Keratinocyte (primary cell): ENCODE measurements around the gene CWC22. TPM values are rescaled to one million over a fixed set of nuclear protein-coding genes. Genes with fewer than 3 reads are reported as not detected.

Source experiments
- DNase-seq: peaks from one replicate; pipeline ENCODE4 v3.0.0-alpha.2; 2011; ENCODE audit warnings: low read depth, missing footprints, low spot score
- FAIRE-seq: peaks from 2 replicates; lab custom pipeline; 2011; peaks lifted over from hg19 to GRCh38; lab: Jason Lieb, UNC
- H2AFZ ChIP-seq: 2 replicates; pipeline ENCODE4 v1.6.0; 2012; ENCODE audit warnings: low read length, control low read depth, inconsistent platforms; ENCODE audit not compliant: control insufficient read depth
- H3K27ac ChIP-seq: 2 replicates; pipeline ENCODE4 v1.5.1; 2011; ENCODE audit warnings: low read length; ENCODE audit not compliant: control insufficient read depth, insufficient read depth
- H3K27me3 ChIP-seq: 3 replicates; pipeline ENCODE4 v1.6.0; 2011; ENCODE audit warnings: low read length; ENCODE audit not compliant: control insufficient read depth, insufficient read depth; ENCODE audit errors: extremely low read depth
- H3K36me3 ChIP-seq, 2 experiments: 2 replicates in 1 of 2; 3 replicates in 1 of 2; pipeline ENCODE4 v1.5.1; 2011; ENCODE audit warnings: low read length in 2 of 2, mild to moderate bottlenecking in 1 of 2; ENCODE audit not compliant: control insufficient read depth in 2 of 2, insufficient read depth in 2 of 2; ENCODE audit errors: extremely low read depth in 1 of 2
- H3K4me1 ChIP-seq: 3 replicates; pipeline ENCODE4 v1.5.1; 2011; ENCODE audit warnings: low read length; ENCODE audit not compliant: control insufficient read depth, insufficient read depth; ENCODE audit errors: extremely low read depth
- H3K4me2 ChIP-seq: 3 replicates; pipeline ENCODE4 v1.6.0; 2011; ENCODE audit warnings: low read depth, low read length; ENCODE audit not compliant: control insufficient read depth, insufficient read depth; ENCODE audit errors: extremely low read depth
- H3K4me3 ChIP-seq, 3 experiments: fragments of 200-600 bp in 1 of 3; sonication (generic) in 1 of 3; 2 replicates in 2 of 3; 3 replicates in 1 of 3; pipeline ENCODE4 v1.5.1; 2011 to 2016; ENCODE audit warnings: low read length in 3 of 3, mild to moderate bottlenecking in 3 of 3, control low read depth in 2 of 3, inconsistent platforms in 1 of 3, low read depth in 1 of 3, mixed read lengths in 1 of 3, mixed run types in 1 of 3, moderate library complexity in 1 of 3; ENCODE audit not compliant: control insufficient read depth in 2 of 3, insufficient read depth in 2 of 3; ENCODE audit errors: extremely low read depth in 1 of 3
- H3K79me2 ChIP-seq: 2 replicates; pipeline ENCODE4 v1.6.0; 2012; ENCODE audit warnings: low read length; ENCODE audit not compliant: control insufficient read depth, insufficient read depth
- H3K9ac ChIP-seq: 3 replicates; pipeline ENCODE4 v1.6.0; 2011; ENCODE audit warnings: low read length; ENCODE audit not compliant: control insufficient read depth, insufficient read depth; ENCODE audit errors: extremely low read depth
- H3K9me1 ChIP-seq: 3 replicates; pipeline ENCODE4 v1.6.0; 2011; ENCODE audit warnings: low read length; ENCODE audit not compliant: control insufficient read depth, insufficient read depth; ENCODE audit errors: extremely low read depth
- H3K9me3 ChIP-seq: 2 replicates; pipeline ENCODE4 v1.5.1; 2012; ENCODE audit warnings: low read depth, low read length; ENCODE audit not compliant: control insufficient read depth
- H4K20me1 ChIP-seq: 3 replicates; pipeline ENCODE4 v1.6.0; 2011; ENCODE audit warnings: low read length; ENCODE audit not compliant: control insufficient read depth, insufficient read depth; ENCODE audit errors: extremely low read depth
- CTCF ChIP-seq, 3 experiments: IDR thresholded peaks in 1 of 3; conservative IDR thresholded peaks in 1 of 3; optimal IDR thresholded peaks in 1 of 3; 2 replicates in 2 of 3; 3 replicates in 1 of 3; pipeline versions ENCODE3 to v1.5.1; 2011; ENCODE audit warnings: low read length in 3 of 3, mild to moderate bottlenecking in 3 of 3, moderate library complexity in 2 of 3, control low read depth in 1 of 3, inconsistent platforms in 1 of 3; ENCODE audit not compliant: insufficient read depth in 2 of 3; ENCODE audit errors: extremely low read depth in 1 of 3
- EZH2 ChIP-seq: IDR thresholded peaks from one replicate; pipeline ENCODE4 v1.6.1; 2012; ENCODE audit warnings: inconsistent platforms, mild to moderate bottlenecking, low read length, moderate library complexity
- dilution Hi-C: fragments of 300-500 bp; cut with MboI; formaldehyde crosslinking; loops from one replicate; pipeline ENCODE4 v1.7.0; 2020; ENCODE audit warnings: low sequenced_read_pairs; ENCODE audit not compliant: extremely low pct_ligation_motif_present
- polyA plus RNA-seq, 5 experiments: library from polyadenylated mRNA; depleted of rRNA in 3 of 5; stranded (reverse) in 3 of 5; stranded (forward) in 1 of 5; unstranded in 1 of 5; fragments of >200 nt; gene quantifications; 1 replicate in 1 of 5; 2 replicates in 3 of 5; 3 replicates in 1 of 5; pipeline versions ENCODE4 v1.2.1 to v1.2.3, GENCODE V29; 2011 to 2012; ENCODE audit warnings: missing spikeins in 2 of 5, low read depth in 1 of 5, low replicate concordance in 1 of 5

Gene CWC22
- polyA plus RNA-seq, 1 donor (not counting 4 experiments of a cell fraction or from before 2014, with no cell fraction given), result 8.8 TPM

GRCh38 chr2:179953359-179953758 is 53.7 kb downstream of the CWC22 start:
- Histone ChIP-seq H4K20me1 (no peaks in the 10 kb centered on the region), H3K27me3 (no peaks in the 10 kb centered on the region), H3K9me1 (no peaks in the 10 kb centered on the region), H3K9me3 (no peaks in the 10 kb centered on the region), H2AFZ (no peak overlapping the region), H3K4me1 (no peaks in the 10 kb centered on the region), H3K36me3 (peaks cover 5 to 13% of the 10 kb centered on the region in 2 experiments), H3K9ac (no peak overlapping the region), H3K4me2 (no peak overlapping the region), H3K27ac (no peak overlapping the region), H3K79me2 (no peaks in the 10 kb centered on the region), H3K4me3 (no peak overlapping the region)
- dilution Hi-C loops, result no loop called here
- DNase-seq, result no peak
- no peak for FAIRE-seq
- TF ChIP-seq CTCF (optimal IDR thresholded peaks at IDR 0.05 in 1 of 3, IDR thresholded peaks at IDR 0.05 in 1 of 3, conservative IDR thresholded peaks at IDR 0.05 in 1 of 3; ENCODE audit: extremely low read depth in 1 of 3, insufficient read depth in 2 of 3, low read length in 3 of 3) (no peak), EZH2 (no peak)

- Histone ChIP-seq H3K9ac (no peak overlapping the region), H3K27ac (no peak overlapping the region), H3K4me3 (no peak overlapping the region), H3K36me3 (peaks cover 6 to 13% of the 10 kb centered on the region in 2 experiments), H3K4me2 (no peak overlapping the region), H3K4me1 (no peaks in the 10 kb centered on the region), H2AFZ (no peak overlapping the region), H3K79me2 (no peaks in the 10 kb centered on the region), H4K20me1 (no peaks in the 10 kb centered on the region), H3K9me3 (no peaks in the 10 kb centered on the region), H3K9me1 (no peaks in the 10 kb centered on the region), H3K27me3 (no peaks in the 10 kb centered on the region)
- FAIRE-seq (no peak), DNase-seq (no peak)
- dilution Hi-C loops, result no loop called here
- TF ChIP-seq EZH2 (no peak), CTCF (optimal IDR thresholded peaks at IDR 0.05 in 1 of 3, IDR thresholded peaks at IDR 0.05 in 1 of 3, conservative IDR thresholded peaks at IDR 0.05 in 1 of 3; ENCODE audit: extremely low read depth in 1 of 3, insufficient read depth in 2 of 3, low read length in 3 of 3) (no peak)
Measured at GRCh38 chr2:179952658-179953057, 54.4 kb downstream of the CWC22 start.
